Stimulated activated naive CD8-positive, alpha-beta T cell treated with anti-CD3 and anti-CD28 coated beads, Interleukin-15, Interleukin-2, amounts not matched to agents 100 ng/mL and 50 ng/mL, for 24 hours (primary cell): ENCODE measurements around the gene MEGF10.

Experiments used
- H3K27ac Mint-ChIP-seq: one replicate; pipeline ENCODE4 v1.8.0; 2021; ENCODE audit warnings: mild to moderate bottlenecking, mixed read lengths
- H3K27me3 Mint-ChIP-seq: one replicate; pipeline ENCODE4 v1.8.0; 2021; ENCODE audit warnings: mixed read lengths
- H3K36me3 Mint-ChIP-seq: one replicate; pipeline ENCODE4 v1.8.0; 2021; ENCODE audit warnings: low read depth, mixed read lengths
- H3K4me1 Mint-ChIP-seq: one replicate; pipeline ENCODE4 v1.8.0; 2021; ENCODE audit warnings: low read depth, mixed read lengths
- H3K4me3 Mint-ChIP-seq: one replicate; pipeline ENCODE4 v1.8.0; 2021; ENCODE audit warnings: mild to moderate bottlenecking, mixed read lengths
- H3K9me3 Mint-ChIP-seq: one replicate; pipeline ENCODE4 v1.8.0; 2021; ENCODE audit warnings: mixed read lengths

MEGF10 gene

GRCh38 chr5:127330116-127330515, 39.5 kb downstream of the MEGF10 start:
- H3K9me3 Mint-ChIP-seq: no peaks in the 10 kb centered on the region
- H3K27ac Mint-ChIP-seq: no peak overlapping the region
- no peaks in the 10 kb centered on the region for H3K36me3 Mint-ChIP-seq
- H3K4me1 Mint-ChIP-seq: no peaks in the 10 kb centered on the region
- no peak overlapping the region for H3K4me3 Mint-ChIP-seq
- H3K27me3 Mint-ChIP-seq: peaks cover 20% of the 10 kb centered on the region

GRCh38 chr5:127331890-127332649, 41.5 kb downstream of the MEGF10 start:
- no peak overlapping the region for H3K4me3 Mint-ChIP-seq
- no peaks in the 10 kb centered on the region for H3K4me1 Mint-ChIP-seq
- no peak overlapping the region for H3K27ac Mint-ChIP-seq
- H3K36me3 Mint-ChIP-seq: no peaks in the 10 kb centered on the region
- H3K9me3 Mint-ChIP-seq: no peaks in the 10 kb centered on the region
- H3K27me3 Mint-ChIP-seq: peaks cover 26% of the 10 kb centered on the region

- Mint-ChIP-seq H3K9me3 (no peaks in the 10 kb centered on the region), H3K27ac (no peak overlapping the region), H3K27me3 (peaks cover 26% of the 10 kb centered on the region), H3K4me3 (no peak overlapping the region), H3K4me1 (no peaks in the 10 kb centered on the region), H3K36me3 (no peaks in the 10 kb centered on the region)
Observed at GRCh38 chr5:127333483-127333882, 42.9 kb downstream of the MEGF10 start.

GRCh38 chr5:127335381-127335780, 44.8 kb downstream of the MEGF10 start:
- Mint-ChIP-seq H3K4me1 (no peaks in the 10 kb centered on the region), H3K27ac (no peak overlapping the region), H3K36me3 (no peaks in the 10 kb centered on the region), H3K27me3 (peaks cover 22% of the 10 kb centered on the region), H3K9me3 (no peaks in the 10 kb centered on the region), H3K4me3 (no peak overlapping the region)

GRCh38 chr5:127337876-127338275, 47.3 kb downstream of the MEGF10 start:
- H3K27me3 Mint-ChIP-seq: peaks cover 10% of the 10 kb centered on the region
- H3K27ac Mint-ChIP-seq: no peak overlapping the region
- no peaks in the 10 kb centered on the region for H3K9me3 Mint-ChIP-seq
- H3K4me3 Mint-ChIP-seq: no peak overlapping the region
- H3K4me1 Mint-ChIP-seq: no peaks in the 10 kb centered on the region
- no peaks in the 10 kb centered on the region for H3K36me3 Mint-ChIP-seq

GRCh38 chr5:127338501-127338900, 47.9 kb downstream of the MEGF10 start:
- Mint-ChIP-seq H3K27ac (no peak overlapping the region), H3K9me3 (no peaks in the 10 kb centered on the region), H3K4me3 (no peak overlapping the region), H3K36me3 (no peaks in the 10 kb centered on the region), H3K27me3 (peaks cover 8% of the 10 kb centered on the region), H3K4me1 (no peaks in the 10 kb centered on the region)

- peaks cover 6% of the 10 kb centered on the region for H3K27me3 Mint-ChIP-seq
- H3K4me1 Mint-ChIP-seq: no peaks in the 10 kb centered on the region
- H3K9me3 Mint-ChIP-seq: no peaks in the 10 kb centered on the region
- no peak overlapping the region for H3K4me3 Mint-ChIP-seq
- H3K36me3 Mint-ChIP-seq: no peaks in the 10 kb centered on the region
- no peak overlapping the region for H3K27ac Mint-ChIP-seq
Observed at GRCh38 chr5:127340606-127341005, 50.0 kb downstream of the MEGF10 start.

GRCh38 chr5:127342364-127342763, 51.8 kb downstream of the MEGF10 start:
- H3K9me3 Mint-ChIP-seq: no peaks in the 10 kb centered on the region
- peaks cover 7% of the 10 kb centered on the region for H3K27me3 Mint-ChIP-seq
- no peaks in the 10 kb centered on the region for H3K36me3 Mint-ChIP-seq
- no peak overlapping the region for H3K27ac Mint-ChIP-seq
- no peaks in the 10 kb centered on the region for H3K4me1 Mint-ChIP-seq
- H3K4me3 Mint-ChIP-seq: no peak overlapping the region

GRCh38 chr5:127343313-127343712, 52.7 kb downstream of the MEGF10 start:
- Mint-ChIP-seq H3K4me1 (no peaks in the 10 kb centered on the region), H3K27ac (no peak overlapping the region), H3K9me3 (no peaks in the 10 kb centered on the region)

GRCh38 chr5:127343866-127344265, 53.3 kb downstream of the MEGF10 start:
- Mint-ChIP-seq H3K36me3 (no peaks in the 10 kb centered on the region), H3K27ac (no peak overlapping the region), H3K4me1 (no peaks in the 10 kb centered on the region), H3K27me3 (peaks cover 10% of the 10 kb centered on the region), H3K4me3 (no peak overlapping the region), H3K9me3 (no peaks in the 10 kb centered on the region)

More at GRCh38 chr5:127343313-127343712, 52.7 kb downstream of the MEGF10 start:
- H3K36me3 Mint-ChIP-seq: no peaks in the 10 kb centered on the region
- H3K4me3 Mint-ChIP-seq: no peak overlapping the region
- H3K27me3 Mint-ChIP-seq: peaks cover 10% of the 10 kb centered on the region

- no peak overlapping the region for H3K27ac Mint-ChIP-seq
- no peaks in the 10 kb centered on the region for H3K4me1 Mint-ChIP-seq
- peaks cover 10% of the 10 kb centered on the region for H3K27me3 Mint-ChIP-seq
- H3K9me3 Mint-ChIP-seq: no peaks in the 10 kb centered on the region
- H3K4me3 Mint-ChIP-seq: no peak overlapping the region
- H3K36me3 Mint-ChIP-seq: no peaks in the 10 kb centered on the region
Observed at GRCh38 chr5:127344931-127345330, 54.3 kb downstream of the MEGF10 start.

- Mint-ChIP-seq H3K27ac (no peak overlapping the region), H3K9me3 (no peaks in the 10 kb centered on the region), H3K27me3 (peaks cover 5% of the 10 kb centered on the region), H3K4me3 (no peak overlapping the region), H3K4me1 (no peaks in the 10 kb centered on the region), H3K36me3 (no peaks in the 10 kb centered on the region)
Observed at GRCh38 chr5:127351418-127351817, 60.8 kb downstream of the MEGF10 start.

GRCh38 chr5:127352068-127352467, 61.5 kb downstream of the MEGF10 start:
- Mint-ChIP-seq H3K4me3 (no peak overlapping the region), H3K9me3 (no peaks in the 10 kb centered on the region)

GRCh38 chr5:127353327-127353726, 62.7 kb downstream of the MEGF10 start:
- H3K9me3 Mint-ChIP-seq: no peaks in the 10 kb centered on the region
- peaks cover 5% of the 10 kb centered on the region for H3K27me3 Mint-ChIP-seq
- H3K36me3 Mint-ChIP-seq: no peaks in the 10 kb centered on the region
- no peak overlapping the region for H3K27ac Mint-ChIP-seq
- no peaks in the 10 kb centered on the region for H3K4me1 Mint-ChIP-seq
- H3K4me3 Mint-ChIP-seq: no peak overlapping the region

More at GRCh38 chr5:127352068-127352467, 61.5 kb downstream of the MEGF10 start:
- Mint-ChIP-seq H3K4me1 (no peaks in the 10 kb centered on the region), H3K27me3 (peaks cover 3% of the 10 kb centered on the region), H3K36me3 (no peaks in the 10 kb centered on the region), H3K27ac (no peak overlapping the region)

GRCh38 chr5:127353796-127354195, 63.2 kb downstream of the MEGF10 start:
- H3K4me3 Mint-ChIP-seq: no peak overlapping the region
- H3K9me3 Mint-ChIP-seq: no peaks in the 10 kb centered on the region
- no peak overlapping the region for H3K27ac Mint-ChIP-seq
- H3K27me3 Mint-ChIP-seq: peaks cover 5% of the 10 kb centered on the region
- H3K36me3 Mint-ChIP-seq: no peaks in the 10 kb centered on the region
- H3K4me1 Mint-ChIP-seq: no peaks in the 10 kb centered on the region

- H3K9me3 Mint-ChIP-seq: no peaks in the 10 kb centered on the region
- no peaks in the 10 kb centered on the region for H3K36me3 Mint-ChIP-seq
- peaks cover 5% of the 10 kb centered on the region for H3K27me3 Mint-ChIP-seq
- H3K27ac Mint-ChIP-seq: no peak overlapping the region
- no peaks in the 10 kb centered on the region for H3K4me1 Mint-ChIP-seq
- no peak overlapping the region for H3K4me3 Mint-ChIP-seq
Observed at GRCh38 chr5:127355337-127355736, 64.7 kb downstream of the MEGF10 start.
